GM11168 (cell line): Measurements from ENCODE around the gene COL23A1.

Source experiments
- in situ Hi-C: fragments of 300-500 bp; cut with MboI; formaldehyde crosslinking; loops from one replicate; pipeline ENCODE4 v1.12.0; 2022; ENCODE audit warnings: low sequenced_read_pairs; ENCODE audit not compliant: unreplicated experiment

Gene COL23A1

DNA sequence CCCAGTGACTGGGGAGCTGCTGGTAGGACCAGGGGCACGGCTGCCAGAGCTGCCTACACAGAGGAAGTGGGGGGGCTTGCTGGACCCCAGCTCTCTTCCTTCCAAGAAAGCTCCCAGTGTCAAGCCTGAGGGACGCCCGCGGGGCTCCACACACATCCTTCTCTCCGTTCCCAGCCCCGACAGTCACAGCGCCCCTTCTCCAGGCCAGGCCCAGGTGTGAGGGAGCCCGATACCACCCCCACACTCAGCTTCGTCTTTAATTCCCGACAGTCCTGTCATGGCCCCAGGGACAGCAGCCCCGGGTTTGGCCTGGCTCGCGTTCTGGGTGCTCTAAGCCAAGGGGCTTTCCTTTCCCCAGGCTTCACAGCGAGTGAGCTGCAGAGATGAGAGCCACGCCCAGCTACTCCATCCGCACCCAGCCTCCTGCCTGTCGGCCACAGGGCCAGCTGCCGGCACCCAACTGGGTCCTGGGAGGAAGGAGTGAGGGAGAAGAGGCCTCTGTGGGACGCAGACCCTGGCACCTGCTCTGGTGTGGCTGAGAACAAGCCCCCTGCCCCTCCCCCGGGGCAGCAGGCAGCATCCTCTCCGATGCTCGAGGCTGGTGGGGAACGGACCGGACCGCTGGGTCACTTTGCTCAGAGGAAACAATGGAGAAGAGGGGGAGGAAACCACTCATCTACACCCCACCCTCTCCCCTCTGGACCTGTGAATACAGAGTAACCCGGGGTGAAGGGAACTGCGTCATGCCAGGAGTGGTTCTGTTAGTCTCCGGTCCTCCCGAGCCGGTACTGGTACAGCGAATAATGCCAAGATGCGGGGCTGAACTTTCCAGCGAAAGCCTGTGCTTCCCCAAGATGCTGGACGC, 303.7 kb downstream of the COL23A1 start:
- in situ Hi-C loops: loop anchor here (25.0 kb wide), 1 partner anchor 276 kb away; no protein-coding TSS in a partner anchor

DNA sequence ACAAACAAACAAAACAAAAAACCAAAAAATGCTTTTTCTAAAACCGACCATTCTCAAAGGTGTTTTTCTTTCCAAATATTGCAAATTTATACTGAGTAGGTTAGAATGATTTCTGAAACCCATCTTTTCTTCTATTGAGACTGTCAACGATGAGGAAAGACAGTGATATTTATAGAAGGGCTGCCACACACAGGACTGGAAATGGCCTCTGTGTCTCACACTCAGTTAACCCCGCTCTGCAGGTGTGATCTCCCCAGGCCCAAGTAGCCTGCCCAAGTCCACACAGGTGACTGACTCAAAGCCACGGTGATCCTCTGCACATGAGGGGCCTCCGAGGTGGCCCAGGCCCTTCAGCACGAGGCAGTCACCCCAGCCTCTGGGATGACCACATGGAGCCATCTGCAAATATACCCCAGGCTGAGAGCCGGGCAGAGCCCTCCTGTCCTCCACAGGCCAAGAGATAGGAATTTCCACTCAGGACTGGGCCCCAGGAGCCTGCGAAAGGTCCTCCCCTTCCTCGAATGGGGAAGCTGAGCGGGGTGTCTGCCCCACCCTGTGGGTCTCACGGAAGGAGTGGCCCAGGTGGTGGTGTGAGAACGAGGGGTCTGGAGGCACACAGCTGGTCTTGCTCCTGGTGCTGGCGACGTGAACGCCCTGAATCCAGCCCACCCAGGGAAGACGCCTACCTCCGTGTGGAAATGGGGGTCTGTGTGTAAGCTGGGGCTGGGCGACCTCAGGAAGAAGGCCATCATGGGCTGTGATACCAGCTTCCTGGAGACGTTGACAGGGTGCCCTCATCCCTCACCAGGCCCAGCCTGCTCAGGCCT, 304.6 kb downstream of the COL23A1 start:
- in situ Hi-C loops: loop anchor here (25.0 kb wide), 1 partner anchor 277 kb away; no protein-coding TSS in a partner anchor

DNA sequence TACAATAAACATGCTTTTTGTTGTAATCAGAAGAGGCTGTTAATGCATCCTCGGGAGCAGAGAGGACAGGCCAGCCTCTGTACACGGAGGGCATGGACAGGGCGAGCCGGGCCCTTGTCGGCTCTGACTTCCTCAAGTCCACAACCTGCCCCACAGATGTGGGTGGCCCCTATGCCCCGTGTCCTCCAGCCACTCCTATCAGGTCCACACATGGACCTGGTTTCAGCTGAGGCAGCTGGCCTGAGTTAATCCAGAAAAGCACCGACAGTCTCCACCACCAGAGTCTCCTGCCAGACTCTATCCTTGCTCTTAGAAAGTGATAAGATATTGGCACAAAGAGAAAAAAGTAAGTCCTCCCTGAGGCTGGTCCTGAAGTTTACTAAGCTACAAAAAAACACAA, 305.2 kb downstream of the COL23A1 start:
- in situ Hi-C loops: loop anchor here (25.0 kb wide), 1 partner anchor 277 kb away; no protein-coding TSS in a partner anchor

DNA sequence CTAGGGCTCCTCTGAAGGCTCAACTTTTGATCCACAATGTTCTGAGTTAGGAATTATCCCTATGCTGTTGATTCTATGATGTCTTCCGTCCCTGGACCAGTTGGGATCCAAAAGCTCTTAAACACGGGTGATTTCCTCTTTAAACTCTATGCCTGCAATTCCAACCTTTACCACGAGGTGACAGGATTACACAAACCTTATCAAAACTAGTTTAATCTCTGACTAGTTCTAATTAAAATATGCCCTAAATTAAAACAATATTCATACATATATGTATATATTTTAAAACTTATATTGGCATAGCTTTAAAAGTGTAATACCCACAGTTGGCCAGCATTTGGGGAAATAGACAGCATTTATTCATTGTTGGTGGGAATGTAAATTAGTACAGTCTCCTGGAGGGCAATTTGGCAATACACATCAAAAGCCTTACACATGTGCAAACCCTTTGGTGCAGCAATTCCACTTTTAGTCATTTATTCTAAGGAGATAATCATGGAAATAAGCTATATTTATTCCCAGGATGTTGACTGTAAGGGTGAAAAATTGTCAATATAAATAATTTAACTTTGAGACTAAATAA, 306.0 kb downstream of the COL23A1 start:
- in situ Hi-C loops: loop anchor here (25.0 kb wide), 1 partner anchor 278 kb away; no protein-coding TSS in a partner anchor

DNA sequence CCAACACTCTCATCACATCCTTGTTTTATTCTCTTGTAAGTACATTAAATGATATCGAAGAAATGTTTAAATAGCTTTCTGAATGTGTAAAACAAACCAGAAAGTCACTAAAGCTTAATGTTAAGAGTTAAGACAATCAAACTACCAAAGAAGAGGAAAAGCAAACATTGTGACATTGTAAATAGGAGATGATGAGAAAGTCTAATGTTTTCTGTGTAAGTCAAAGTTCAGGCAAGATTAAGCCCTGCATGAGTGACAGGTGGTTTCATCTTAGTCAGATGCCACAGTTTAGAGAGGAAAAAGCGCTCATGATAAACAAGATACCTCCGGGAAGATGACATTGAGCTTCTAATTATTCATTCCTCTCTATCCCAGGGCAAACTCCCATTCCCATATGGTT, 306.7 kb downstream of the COL23A1 start:
- in situ Hi-C loops: loop anchor here (25.0 kb wide), 1 partner anchor 279 kb away; no protein-coding TSS in a partner anchor

DNA sequence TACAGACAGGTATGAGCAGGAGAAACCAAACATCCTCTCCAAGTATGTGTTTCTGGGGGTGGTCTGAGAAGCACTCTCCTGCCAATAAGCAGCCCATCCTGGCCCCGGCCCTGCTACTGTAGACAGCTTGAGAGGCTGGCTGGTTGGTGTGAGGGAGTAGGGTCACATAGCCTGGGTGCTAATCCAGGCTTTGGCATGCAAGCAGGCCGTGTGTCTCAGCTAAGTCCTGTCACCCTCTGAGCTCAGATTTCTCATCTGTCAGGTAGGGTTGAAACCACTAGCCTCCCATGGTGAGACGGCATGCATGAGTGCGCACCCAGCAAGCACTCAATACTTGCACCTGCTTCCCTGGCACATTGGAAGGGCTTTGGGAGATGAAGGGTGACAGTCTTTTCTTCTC, 307.8 kb downstream of the COL23A1 start:
- in situ Hi-C loops: loop anchor here (25.0 kb wide), 1 partner anchor 280 kb away; no protein-coding TSS in a partner anchor

DNA sequence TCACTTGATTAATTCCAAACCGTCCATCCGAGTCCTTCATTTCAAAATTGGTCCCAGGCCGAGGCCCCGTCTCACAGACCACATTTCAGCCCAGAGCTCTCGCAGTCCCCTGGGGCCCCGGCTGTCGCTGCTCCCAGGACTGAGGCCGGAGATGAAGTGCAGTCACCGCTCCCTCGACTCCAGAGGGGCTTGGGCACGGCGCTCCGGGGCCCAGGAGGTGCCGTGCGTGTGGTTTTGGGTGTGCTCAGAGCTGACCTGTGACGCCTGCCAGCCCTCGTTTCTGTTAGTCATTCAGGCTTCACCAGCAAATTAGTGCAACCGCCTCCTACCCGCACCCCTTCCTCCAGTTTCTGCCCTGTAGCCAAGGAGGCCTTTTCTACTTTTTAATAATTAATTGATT, 308.9 kb downstream of the COL23A1 start:
- in situ Hi-C loops: loop anchor here (25.0 kb wide), 1 partner anchor 281 kb away; no protein-coding TSS in a partner anchor

DNA sequence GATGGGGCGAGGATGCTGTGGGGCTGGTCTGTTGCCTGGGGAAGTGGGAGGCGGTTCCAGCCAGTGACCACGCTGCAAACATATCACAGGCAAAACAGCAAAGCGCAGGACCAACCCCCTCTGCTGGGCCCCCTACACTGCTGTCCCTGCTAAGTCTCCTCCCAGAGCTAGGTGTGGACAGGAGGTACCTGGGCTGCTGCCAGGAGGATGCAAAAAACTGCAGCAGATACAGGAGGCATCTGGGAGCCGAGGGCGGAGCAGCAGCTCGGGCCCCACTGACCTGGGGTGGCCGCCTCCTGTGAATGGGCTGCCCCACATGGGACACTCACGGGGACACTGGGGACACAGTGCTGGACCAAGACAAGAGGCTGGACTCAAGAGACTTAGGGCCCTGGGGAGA, 309.6 kb downstream of the COL23A1 start:
- in situ Hi-C loops: loop anchor here (25.0 kb wide), 1 partner anchor 282 kb away; no protein-coding TSS in a partner anchor

DNA sequence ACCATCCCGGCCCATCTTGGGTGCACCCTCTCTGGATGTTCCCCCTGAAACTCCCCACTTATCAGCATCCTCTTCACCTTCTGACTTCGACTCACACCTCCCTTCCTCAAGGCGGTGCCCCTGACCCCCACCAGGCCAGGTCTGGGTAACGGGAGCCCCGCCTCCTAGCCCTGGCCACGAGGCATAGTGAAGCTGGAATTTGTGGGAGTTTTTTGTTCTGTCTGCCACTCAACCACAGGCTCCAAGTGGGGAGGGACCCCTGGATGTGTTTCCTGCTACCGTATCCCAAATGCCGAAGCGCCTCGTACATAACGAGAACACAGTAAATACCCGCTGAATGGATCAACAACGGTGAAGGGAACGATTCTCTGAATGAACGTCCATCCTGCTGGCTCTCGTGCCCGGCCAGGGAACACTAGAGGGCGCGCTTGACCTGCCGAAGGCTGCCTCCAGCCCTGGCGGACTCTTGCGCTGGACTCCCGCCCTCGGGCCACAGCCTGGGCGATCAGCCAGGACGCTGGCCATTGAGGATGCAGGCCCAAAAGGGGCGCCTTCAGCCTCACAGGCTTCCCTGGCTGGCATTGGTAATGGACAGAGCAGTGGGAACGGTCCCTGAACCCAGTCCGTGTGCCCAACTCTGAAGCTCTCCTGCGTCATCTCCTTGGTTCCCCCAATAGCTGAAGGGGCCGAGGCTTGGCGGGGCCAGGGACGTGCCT, 310.3 kb downstream of the COL23A1 start:
- in situ Hi-C loops: loop anchor here (25.0 kb wide), 1 partner anchor 282 kb away; no protein-coding TSS in a partner anchor

DNA sequence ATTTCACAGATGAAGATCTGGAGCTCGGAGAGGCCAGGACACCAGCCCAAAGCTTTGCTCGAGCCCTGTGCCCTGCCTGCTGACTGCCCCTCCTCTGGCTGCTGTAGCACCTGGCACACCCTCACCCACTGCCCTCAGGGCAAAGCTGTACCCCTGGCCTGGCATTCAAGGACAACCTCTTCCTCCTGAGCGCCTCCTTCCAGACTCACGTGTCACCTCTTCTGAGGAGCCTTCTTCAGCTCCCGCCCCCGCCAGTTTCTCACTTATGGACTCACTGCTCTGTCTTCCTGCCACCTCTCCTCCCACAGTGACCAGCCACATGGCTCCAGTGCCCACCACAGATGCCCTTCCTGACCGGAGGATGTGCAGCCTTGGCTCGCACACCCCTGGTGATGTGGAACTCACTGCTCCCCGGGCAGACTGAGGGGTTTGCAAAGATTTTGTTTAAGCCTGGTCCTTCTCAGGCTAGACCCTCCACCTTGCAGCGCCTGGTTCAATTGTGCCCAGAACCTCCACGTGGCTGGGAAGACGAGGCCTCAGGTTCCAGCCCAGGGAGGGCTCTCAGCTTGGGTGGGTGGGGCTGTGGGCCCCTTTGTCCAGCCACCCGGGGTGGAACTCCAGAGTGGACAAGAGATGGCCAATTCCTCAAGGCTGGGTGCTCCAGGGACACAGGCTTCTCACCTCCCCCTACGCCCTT, 311.0 kb downstream of the COL23A1 start:
- in situ Hi-C loops: loop anchor here (25.0 kb wide), 1 partner anchor 283 kb away; no protein-coding TSS in a partner anchor

DNA sequence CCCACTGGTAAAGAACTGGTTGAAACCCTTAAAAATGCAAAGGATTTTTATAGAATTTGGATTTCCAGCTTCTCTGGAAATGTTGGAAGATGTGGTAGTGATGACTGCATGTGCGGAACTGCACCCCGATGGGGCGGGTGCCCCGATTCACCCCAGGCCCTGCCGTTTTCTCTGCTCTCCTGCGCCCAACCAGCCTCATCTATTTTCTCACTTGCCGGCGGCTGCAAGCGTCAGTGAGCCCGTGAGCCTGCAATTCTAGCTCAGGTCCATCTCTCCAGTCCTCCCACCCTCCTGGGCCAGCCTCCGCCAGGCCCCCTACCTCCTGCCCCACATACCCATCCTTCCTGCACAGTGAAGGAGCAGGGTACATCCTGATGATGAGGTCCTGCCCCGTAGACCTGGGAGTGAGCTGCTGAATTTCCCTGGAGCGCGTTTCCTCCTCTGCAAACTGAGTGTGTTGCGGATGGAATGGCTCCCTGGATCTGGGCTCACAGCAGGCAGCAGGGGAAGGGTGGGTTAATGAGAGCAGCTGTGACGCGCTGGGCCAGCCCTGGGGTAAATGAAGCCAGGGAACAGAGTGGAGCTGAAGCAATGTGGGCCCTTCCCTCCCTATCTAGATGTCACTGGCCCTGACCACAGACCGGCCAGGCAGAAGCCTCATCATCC, 311.7 kb downstream of the COL23A1 start:
- in situ Hi-C loops: loop anchor here (25.0 kb wide), 1 partner anchor 284 kb away; no protein-coding TSS in a partner anchor

DNA sequence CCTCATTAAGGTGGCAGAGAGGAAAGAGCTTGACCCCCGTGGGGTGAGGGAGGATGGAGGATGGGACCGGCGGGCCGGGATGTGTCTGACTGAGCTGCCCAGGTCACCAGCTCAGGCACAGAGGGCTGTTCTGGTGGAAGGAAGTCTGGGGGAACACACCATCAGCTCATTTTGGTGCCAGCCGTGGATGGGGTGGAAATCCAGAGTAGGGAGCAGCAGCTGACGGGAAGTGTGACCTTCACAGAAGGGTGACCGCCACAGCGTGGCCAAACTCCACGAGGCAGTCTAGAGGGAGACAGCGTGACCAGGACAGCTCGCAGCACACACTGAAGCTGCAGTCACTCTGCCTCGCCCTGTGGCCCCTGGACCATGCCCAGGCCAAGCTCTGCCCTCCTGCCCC, 312.3 kb downstream of the COL23A1 start:
- in situ Hi-C loops: loop anchor here (25.0 kb wide), 1 partner anchor 284 kb away; no protein-coding TSS in a partner anchor

DNA sequence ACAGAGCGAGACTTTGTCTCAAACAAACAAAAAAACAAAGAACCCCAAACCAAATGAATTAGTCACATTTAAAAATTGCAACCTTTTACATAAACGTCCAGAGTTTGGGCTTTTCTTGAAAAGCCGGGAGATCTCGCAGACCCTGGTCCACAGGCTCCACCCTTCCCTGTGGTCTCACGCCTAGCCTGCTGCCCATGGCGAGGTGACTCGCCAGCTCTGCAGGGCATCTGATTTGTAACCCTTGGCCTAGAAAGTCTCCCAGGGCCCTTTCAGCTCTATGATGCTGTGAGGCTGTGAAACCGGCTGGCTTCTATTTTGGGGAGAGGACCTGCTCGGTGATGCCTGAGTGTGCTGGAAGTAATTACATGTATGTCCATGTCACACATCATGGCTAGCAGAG, 312.8 kb downstream of the COL23A1 start:
- in situ Hi-C loops: loop anchor here (25.0 kb wide), 1 partner anchor 285 kb away; no protein-coding TSS in a partner anchor

DNA sequence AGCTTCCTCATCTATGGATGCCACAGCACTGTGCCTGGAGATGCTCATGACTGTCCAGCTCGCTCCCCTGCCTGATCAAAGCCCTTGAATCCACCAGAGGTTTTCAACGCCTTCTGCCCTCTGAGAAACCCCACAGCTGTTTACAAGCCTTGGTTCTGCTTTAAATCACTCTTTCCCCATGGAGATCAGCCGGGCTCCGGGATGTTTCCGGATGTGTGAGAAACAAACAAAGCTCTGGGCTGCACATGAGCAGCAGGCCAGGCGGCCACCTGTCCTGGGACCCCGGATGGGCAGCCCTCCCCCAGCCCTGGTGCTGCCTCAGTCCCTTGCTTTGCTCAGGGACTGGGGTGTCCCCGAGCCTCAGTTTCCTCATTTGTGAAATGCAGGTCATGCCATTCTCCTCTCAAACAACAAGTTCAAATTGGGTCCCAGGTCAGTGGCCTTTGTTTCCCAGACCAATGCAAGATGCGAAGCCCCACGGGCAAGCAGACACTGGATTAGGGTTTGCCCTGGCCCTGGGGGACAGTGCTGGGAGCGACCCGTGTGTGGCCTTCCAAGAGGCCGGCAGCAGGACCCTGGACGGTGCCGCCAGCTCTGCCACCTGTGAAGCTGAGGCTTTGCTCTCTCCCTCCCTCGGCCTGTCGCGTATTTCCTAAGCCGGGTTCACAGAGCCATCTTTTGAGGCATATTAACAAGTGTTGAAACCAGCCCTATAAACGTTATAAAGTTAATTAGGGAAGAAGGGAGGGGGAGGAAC, 315.2 kb downstream of the COL23A1 start:
- in situ Hi-C loops: loop anchor here (25.0 kb wide), 1 partner anchor 287 kb away; no protein-coding TSS in a partner anchor

DNA sequence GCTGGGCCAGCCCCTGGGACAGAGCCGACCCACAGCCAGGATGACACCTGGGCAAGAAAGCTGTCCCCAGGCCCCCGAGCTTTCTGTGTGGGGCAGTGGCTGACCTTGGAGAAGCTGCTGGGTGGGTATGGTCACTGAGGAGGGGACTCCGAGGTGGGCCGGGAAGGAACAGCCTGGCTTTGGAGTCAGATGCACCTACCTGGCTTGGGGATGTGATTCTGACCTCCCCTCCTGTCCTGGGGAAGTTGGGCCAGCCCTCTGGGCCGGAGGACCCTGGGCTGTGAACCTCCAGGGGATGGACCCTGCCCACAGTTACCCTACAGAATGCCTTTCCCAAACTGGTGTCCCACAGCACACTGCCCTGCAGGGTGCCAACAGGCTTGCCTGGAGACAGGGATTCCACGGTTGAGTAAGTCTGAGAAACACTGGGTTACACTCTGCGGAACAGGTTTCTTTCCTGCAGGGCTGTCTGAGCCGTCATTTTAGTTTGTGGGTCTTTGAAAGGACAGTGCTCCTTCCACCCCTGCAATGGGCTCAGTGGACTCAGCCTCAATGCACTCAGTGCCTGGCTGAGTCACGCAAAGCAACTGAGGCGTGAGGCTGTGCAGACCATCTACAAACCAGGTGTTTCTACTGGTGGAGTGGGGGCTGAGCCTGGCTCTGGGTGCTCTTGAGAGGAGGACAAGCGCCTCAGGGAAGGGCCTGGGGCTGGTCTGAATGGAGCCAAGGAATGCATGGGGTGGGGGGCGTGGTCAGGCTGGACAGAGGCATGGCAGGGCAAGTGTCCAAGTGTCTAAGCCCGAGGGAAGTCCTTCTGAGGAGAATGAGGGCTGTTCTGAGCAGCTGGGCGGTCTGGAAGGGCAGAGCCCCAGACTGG, 316.3 kb downstream of the COL23A1 start:
- in situ Hi-C loops: no loop called here

DNA sequence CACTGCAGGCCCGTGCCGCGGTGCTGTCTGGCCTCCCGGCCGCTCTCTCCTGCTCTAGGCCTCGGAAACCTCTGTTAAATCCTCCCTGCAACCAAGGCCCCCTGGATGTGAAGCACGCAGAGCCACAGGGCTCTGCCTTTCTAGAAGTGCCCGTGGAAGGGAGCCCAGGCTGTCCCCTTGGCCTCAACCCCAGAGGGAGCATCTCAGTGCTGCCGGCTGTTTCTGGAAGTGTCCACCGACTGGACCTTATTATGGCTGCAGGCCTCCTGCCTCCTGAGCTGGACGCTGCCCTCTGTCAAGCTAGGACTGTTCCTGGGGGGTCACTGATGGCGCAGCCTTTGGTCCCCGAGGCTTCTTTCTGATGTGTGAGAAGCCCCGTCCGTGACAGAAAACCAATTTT, 317.2 kb downstream of the COL23A1 start:
- in situ Hi-C loops: no loop called here

DNA sequence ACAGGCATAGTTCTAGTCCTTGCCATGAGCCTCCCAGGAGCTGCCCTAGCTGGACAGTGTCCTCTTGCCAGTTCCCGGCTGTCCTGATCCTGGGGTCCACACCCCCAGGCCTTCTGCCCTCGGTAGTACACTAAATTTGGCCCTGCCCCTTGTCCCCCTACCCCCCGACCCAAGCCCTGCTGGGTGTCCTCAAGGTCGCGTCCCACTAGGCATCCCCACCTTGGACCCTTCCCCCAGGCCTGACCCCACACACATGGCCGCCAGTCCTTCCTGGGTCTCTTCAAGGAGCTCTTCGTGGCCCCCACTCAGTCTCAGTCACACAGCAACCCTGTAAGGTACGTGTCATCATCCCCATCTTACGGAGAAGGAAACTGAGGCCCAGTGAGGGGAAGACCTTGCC, 317.6 kb downstream of the COL23A1 start:
- in situ Hi-C loops: no loop called here
